Dermis blood vessel endothelial cell (primary cell): ENCODE measurements around the gene IFT172. TPM values are rescaled to one million over a fixed set of nuclear protein-coding genes. Genes with fewer than 3 reads are reported as not detected.
"Not testable (repeated sequence)": the region's sequence is repeated elsewhere in the genome, so short reads cannot be mapped to it uniquely, and the experiment has no call there.

Experiments used
- DNase-seq: peaks from one replicate; pipeline ENCODE4 v3.0.0; 2010
- total RNA-seq: library from RNA; depleted of rRNA; stranded (reverse); fragments of >200 nt; gene quantifications from 2 replicates; pipeline ENCODE4 v1.2.3, GENCODE V29; 2014

The IFT172 gene
- total RNA-seq, 1 donor from 2014 or later: 17.2 TPM

DNA sequence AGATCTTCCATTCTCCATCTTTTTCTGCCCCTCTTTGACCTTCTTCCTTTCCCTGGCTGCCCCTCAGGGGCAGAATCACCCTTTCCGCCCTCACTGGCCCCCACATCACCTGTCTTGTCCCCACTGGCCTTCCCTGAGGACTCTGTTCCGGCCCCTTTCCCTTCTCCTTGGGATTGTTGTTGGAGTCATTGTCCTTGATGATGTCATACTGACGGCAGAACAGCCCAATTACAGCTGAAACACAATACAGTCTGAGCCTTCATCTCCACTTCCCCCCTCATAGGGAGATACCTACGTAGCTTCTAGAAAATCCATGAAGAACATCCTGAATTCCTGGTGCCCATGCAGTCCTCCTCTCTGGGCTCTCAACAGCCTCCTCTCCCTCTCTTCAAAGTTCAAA lies 3.0 kb upstream of the IFT172 start:
- DNase-seq: no peak

DNA sequence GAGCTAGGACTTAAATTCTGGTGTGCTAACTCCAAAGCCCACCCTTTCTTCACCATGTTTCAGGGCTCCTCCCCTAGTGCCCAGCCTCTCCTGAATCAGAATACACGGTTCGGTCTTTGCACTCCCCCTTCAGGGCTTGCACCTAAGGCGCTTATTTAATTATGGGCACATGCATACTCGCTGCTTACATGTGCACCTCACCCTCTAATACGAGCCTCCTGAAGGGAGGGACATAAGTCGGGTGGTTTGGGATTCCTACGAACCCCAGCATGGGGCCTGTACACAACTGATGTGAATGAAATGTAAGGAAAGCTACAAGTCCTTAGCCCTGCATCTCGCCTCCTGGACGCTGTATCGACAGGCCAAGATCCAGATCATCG lies 435 bp downstream of the IFT172 start:
- peak; percentile 50 for DNase-seq

GRCh38 chr2:27485496-27485895 lies 4.0 kb downstream of the IFT172 start:
- DNase-seq: no peak

- DNase-seq: no peak
Observed at GRCh38 chr2:27471961-27472360, 17.6 kb downstream of the IFT172 start.

GRCh38 chr2:27464443-27464842 lies 25.1 kb downstream of the IFT172 start:
- no peak for DNase-seq

GRCh38 chr2:27461118-27461517 lies 28.4 kb downstream of the IFT172 start:
- no peak for DNase-seq

DNA sequence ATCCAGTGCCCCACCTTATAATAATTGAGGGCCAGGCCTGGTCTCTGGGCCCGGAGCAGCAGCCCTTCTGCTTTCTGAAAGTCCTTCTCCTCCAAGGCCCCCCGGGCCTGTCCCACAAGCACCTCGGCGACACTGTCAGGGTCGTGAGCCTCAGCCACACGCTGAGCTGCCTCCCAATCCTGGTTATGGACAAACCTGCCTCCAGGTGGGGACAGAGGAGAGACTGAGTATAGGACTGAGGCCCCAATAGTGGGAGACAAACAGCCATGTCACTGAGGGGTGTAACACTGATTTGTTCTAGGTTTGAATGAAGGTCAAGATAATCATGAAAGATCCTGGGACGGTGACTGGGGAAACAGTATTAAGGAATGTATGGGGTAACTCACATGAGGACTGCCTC lies 35.6 kb downstream of the IFT172 start:
- DNase-seq: no peak

DNA sequence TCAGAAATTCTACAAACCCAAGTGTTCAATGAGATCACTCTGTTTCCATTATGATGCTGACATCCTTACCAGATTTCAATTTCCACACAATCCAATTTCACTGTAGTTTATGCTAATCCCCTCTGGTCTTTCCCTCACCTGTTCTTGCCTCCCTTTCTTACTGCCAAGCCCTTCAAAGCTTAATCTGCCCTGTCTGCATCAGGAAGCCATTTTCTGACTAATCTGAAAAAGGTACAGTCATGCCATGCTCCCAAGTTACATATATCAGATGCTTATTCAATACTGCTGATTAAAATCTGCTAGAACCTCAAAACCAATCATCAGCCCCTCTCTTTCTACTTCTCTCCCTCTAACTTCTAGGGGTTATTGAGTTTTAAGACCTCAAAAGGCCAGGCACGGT lies 38.4 kb downstream of the IFT172 start:
- no peak for DNase-seq

GRCh38 chr2:27448381-27448780 lies 41.2 kb downstream of the IFT172 start:
- DNase-seq: no peak

DNA sequence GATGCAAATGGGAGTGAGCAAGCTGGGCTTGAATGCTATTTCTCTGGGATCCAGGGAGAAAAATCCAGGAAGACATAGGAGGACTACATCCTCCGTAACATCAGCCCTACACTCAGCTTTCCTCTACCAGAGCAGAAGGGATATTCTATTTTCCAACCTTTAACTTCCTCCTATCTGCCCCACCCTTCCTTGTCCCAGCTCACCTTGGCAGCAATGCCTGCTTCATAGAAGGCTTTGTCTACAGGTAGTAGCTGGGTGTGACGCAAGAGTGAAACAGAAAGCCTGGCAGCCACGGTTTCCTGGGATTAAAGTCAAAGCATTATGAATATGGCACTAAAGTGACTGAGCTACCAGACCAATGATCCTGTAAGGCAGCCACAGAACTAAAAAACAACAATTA lies 43.5 kb downstream of the IFT172 start:
- DNase-seq: no peak

GRCh38 chr2:27445615-27446014 lies 43.9 kb downstream of the IFT172 start:
- DNase-seq: no peak

- DNase-seq: no peak
Observed at GRCh38 chr2:27445155-27445554, 44.4 kb downstream of the IFT172 start.

GRCh38 chr2:27442920-27443282 lies 46.6 kb downstream of the IFT172 start:
- no peak for DNase-seq

- no peak for DNase-seq
Observed at GRCh38 chr2:27441958-27442919, 47.3 kb downstream of the IFT172 start, which contains the start of gene KRTCAP3. KRTCAP3 (plus strand) TSS chr2:27442381; CDS start chr2:27442413, 32 bp downstream.

GRCh38 chr2:27441226-27441926 lies 48.2 kb downstream of the IFT172 start:
- no peak for DNase-seq

- DNase-seq: no peak
Observed at GRCh38 chr2:27435628-27436027, 53.9 kb downstream of the IFT172 start.

DNA sequence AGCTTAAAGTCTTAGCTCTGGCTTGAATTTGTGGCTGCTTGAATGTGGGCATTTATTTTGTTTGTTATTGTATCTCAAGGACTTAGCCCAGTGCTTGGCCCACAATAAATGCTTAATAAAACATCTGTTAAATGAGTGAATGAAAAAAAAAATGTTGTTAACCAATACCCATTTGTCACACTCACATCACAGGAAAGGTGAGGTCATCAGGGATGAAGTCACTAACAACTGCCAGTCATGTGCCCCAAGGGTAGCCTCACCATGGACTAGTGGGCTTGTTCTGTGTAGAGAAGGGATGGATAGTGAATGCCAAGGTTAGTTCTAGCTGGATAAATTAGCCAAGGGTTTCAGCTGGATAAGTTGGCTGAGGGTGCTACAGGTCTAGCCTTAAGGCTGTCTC lies 58.1 kb downstream of the IFT172 start:
- DNase-seq: peak; percentile 80

DNA sequence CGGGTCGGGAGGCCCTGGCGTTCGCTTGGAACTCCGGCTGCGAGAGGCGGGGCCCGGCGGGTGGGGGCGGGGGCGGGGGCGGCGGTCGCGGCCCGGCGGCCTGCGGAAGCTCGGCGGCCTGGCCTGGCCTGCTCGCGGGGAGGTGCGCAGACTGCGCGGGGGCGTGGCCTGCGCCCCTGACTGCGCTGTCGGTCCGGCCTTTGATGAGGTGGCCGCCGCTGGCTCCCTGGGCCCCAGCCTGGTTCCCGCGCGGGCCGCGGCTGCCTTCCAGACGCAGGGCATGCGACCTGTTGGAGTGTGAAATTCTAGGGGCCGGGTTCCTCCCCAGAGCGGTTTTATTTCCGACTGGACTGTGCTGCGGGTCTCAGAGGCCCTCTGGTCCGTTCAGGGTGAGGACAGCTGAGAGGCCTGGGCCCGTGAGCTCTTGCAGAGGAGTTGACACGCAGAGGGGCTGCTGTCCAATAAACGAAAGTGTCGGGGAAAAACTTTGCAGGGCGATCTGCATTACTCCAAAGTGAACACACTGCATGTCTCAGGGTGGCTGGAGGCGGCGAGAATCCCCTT lies 60.5 kb downstream of the IFT172 start:
- peak; percentile 91 for DNase-seq

DNA sequence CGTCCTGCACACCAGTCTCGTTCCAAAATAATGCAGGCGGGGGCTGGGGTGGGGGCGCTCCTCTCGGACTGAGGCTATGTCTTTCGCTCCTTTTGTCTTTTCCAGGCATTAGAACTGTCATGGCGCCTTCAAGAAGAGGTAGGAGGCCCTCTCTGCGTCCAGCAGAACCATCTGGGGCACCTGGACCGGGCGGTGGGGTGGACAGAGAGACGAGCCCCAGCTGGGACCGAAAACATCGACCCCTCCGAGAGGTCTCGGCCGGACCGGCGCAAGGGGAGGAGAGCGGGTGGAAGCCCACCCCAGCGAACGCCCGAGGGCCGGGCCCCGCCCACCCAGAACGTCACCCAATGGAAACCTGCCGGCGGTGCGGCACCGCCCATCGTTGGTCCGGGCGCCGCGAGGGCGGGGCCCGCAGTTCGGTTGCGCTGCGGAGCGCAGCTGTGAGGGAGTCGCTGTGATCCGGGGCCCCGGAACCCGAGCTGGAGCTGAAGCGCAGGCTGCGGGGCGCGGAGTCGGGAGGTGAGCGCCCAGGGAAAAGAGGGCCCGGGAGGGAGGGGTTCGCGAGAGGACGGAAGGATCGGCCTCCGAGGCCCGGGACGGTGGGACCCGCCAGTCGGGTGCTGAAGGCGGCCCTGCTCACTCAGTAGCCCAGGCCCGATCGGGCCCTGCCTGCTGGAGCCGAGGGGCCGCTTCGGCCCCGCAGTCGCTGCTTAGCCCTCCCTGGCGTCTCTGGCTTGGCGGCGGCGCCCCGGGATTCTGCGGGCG lies 61.1 kb downstream of the IFT172 start, which contains the start of gene NRBP1:
NRBP1 (plus strand) TSS at position 419 of the 765 bp plus-strand sequence. CDS start 4,643 bp downstream, outside the sequence.
- peak; percentile 91 for DNase-seq

DNA sequence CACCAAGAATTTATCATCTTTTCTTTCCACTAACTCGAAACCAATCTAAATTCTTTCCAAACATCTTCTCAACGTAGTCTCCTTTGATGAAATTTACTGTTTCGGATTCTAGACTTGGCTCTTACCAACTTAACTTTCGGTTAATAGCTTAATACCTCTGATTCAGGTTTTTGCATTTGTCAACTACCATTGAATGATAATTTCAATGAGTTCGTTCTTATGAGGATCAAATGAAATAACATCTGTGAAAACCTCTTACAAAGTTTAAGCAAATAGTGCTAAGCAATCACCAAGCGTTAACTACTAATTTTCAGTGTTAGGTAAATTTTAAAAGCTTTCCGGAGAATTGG lies 61.7 kb downstream of the IFT172 start:
- no peak for DNase-seq

DNA sequence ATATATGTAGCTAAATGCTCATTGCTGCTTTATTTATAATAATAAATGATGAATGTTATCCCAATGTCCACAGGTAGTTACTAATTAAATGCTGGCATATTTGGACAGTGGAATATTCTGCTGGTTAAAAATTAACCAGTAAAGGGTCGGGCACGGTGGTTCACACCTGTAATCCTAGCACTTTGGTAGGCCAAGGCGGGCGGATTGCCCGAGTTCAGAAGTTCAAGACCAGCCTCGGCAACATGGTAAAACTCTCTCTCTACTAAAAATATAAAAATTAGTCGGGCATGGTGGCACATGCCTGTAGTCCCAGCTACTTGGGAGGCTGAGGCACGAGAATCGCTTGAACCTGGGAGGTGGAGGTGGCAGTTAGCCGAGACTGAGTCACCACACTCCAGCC lies 64.5 kb downstream of the IFT172 start:
- DNase-seq: not testable (repeated sequence)

GRCh38 chr2:27422958-27423357 lies 66.6 kb downstream of the IFT172 start:
- no peak for DNase-seq
